ENCODE results near the gene PATZ1. TPM values are rescaled to one million over a fixed set of nuclear protein-coding genes. Genes with fewer than 3 reads are reported as not detected.

The PATZ1 gene
- total and polyA plus RNA-seq, 2 of the 4 experiments (the other 2 are of a cell fraction) = 6.5 to 10.5 TPM

DNA sequence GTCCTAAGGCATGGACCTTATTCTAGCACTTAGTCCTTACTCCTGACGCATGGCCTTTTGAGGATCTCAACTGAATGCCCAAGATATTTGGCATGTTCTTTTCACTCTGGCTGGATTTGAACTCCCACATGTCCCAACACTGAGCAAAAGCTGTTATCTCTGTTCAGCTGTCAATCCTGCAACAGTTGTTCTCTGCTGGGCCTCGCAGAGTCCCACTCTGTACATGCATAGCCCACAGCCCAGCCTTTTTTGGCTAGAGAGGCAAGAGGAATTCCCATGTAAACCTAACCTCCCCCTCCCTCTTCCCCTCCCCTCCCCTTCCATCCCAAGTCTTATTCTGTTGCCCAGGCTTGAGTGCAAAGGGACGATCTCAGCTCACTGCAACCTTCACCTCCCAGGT is 31.5 kb upstream of the PATZ1 start:
- H3K36me3 ChIP-seq (ENCODE audit: control insufficient read depth, insufficient read depth, low read length) = no peaks in the 10 kb centered on the region
- H2BK120ac ChIP-seq (ENCODE audit: low read depth, low read length) = no peak overlapping the region
- no peak overlapping the region for H4K8ac ChIP-seq (ENCODE audit: low read depth in 2 of 2, low read length in 2 of 2)
- no peak overlapping the region for H3K23ac ChIP-seq (ENCODE audit: low read depth, low read length)
- DNase-seq (no peak), ATAC-seq (ENCODE audit: low read depth) (no peak)
- H3K4ac ChIP-seq (ENCODE audit: low read depth, low read length) = no peak overlapping the region
- H4K20me1 ChIP-seq (ENCODE audit: insufficient read depth, low read length) = no peaks in the 10 kb centered on the region
- dilution Hi-C loops (cut with HindIII; ENCODE audit: low sequenced_read_pairs, unreplicated experiment) = no loop called here
- no peak overlapping the region for H3K9ac ChIP-seq (ENCODE audit: low read depth, low read length)
- in situ Hi-C loops (cut with MboI; ENCODE audit: low sequenced_read_pairs) = no loop called here
- H4K5ac ChIP-seq (ENCODE audit: low read depth, low read length) = no peak overlapping the region
- peaks cover 2% of the 10 kb centered on the region for H3K27me3 ChIP-seq (ENCODE audit: control insufficient read depth, insufficient read depth, low read length)
- no peak overlapping the region; the same call in 1 of the 2 replicates for H3K4me2 ChIP-seq (ENCODE audit: low read depth, low read length)
- H2AK9ac ChIP-seq (replicated peaks; ENCODE audit: low read depth, low read length, poor library complexity) = no peak overlapping the region
- H3K9me3 ChIP-seq (ENCODE audit: control insufficient read depth, insufficient read depth, low read length) = no peaks in the 10 kb centered on the region
- H2BK20ac ChIP-seq (ENCODE audit: low read depth, low read length) = no peak overlapping the region
- H3K4me3 ChIP-seq (ENCODE audit: insufficient read depth, low read depth, low read length) = no peak overlapping the region
- intact Hi-C loops (cut with micrococcal nuclease) = no loop called here
- H3K14ac ChIP-seq (replicated peaks; ENCODE audit: low read depth, low read length) = no peak overlapping the region
- no peak overlapping the region for H4K91ac ChIP-seq (ENCODE audit: insufficient read depth, low read depth, low read length)
- H3K9me1 ChIP-seq (ENCODE audit: insufficient read depth, low read length) = no peaks in the 10 kb centered on the region
- 0% methylated on average over 1 of the region's 3 CpGs; no CpG with 5 or more reads in 1 of the 2 experiments for WGBS, 2 experiments (ENCODE audit: extremely low coverage in 2 of 2, insufficient read length in 1 of 2)
- ChIA-PET POLR2A (ENCODE audit: unreplicated experiment) (no interaction called here), CTCF (no interaction called here)
- no peak overlapping the region for H3K56ac ChIP-seq (ENCODE audit: extremely low read depth, insufficient read depth, low read length)
- H3K4me1 ChIP-seq (ENCODE audit: control insufficient read depth, insufficient read depth, low read length) = no peaks in the 10 kb centered on the region
- H2AFZ ChIP-seq (replicated peaks; ENCODE audit: low read length, poor library complexity) = no peak overlapping the region
- no peaks in the 10 kb centered on the region for H3K79me1 ChIP-seq (ENCODE audit: low read depth in 1 of 2, low read length in 2 of 2)
- no peak overlapping the region for H3K18ac ChIP-seq (ENCODE audit: low read depth, low read length)
- H2BK15ac ChIP-seq (ENCODE audit: low read depth, low read length) = no peak overlapping the region
- H3K27ac ChIP-seq (ENCODE audit: insufficient read depth, low read length) = no peak overlapping the region
- TF ChIP-seq, protein P1, sequence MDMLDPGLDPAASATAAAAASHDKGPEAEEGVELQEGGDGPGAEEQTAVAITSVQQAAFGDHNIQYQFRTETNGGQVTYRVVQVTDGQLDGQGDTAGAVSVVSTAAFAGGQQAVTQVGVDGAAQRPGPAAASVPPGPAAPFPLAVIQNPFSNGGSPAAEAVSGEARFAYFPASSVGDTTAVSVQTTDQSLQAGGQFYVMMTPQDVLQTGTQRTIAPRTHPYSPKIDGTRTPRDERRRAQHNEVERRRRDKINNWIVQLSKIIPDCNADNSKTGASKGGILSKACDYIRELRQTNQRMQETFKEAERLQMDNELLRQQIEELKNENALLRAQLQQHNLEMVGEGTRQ (IDR thresholded peaks at IDR 0.05; ENCODE audit: low read depth, low read length) = no peak
- TF ChIP-seq NFE2L2 (IDR thresholded peaks at IDR 0.05; ENCODE audit: low read depth, low read length) (no peak), MXI1 (IDR thresholded peaks at IDR 0.05; ENCODE audit: borderline replicate concordance, low read depth, low read length) (no peak), MAFK (IDR thresholded peaks at IDR 0.05; ENCODE audit: low read depth, low read length) (no peak), BHLHE40 (IDR thresholded peaks at IDR 0.05; ENCODE audit: low read depth, low read length) (no peak), POLR2A (IDR thresholded peaks at IDR 0.05; ENCODE audit: low read depth, low read length) (no peak), CEBPB (IDR thresholded peaks at IDR 0.05; ENCODE audit: low read depth, low read length) (no peak), SMC3 (IDR thresholded peaks at IDR 0.05; ENCODE audit: low read depth, low read length) (no peak), RCOR1 (IDR thresholded peaks at IDR 0.05; ENCODE audit: insufficient replicate concordance, low read length) (no peak), FOS (IDR thresholded peaks at IDR 0.05; ENCODE audit: low read depth, low read length) (no peak), RFX5 (IDR thresholded peaks at IDR 0.05; ENCODE audit: low read depth, low read length) (no peak), CHD1 (IDR thresholded peaks at IDR 0.05; ENCODE audit: low read depth, low read length) (no peak)
- TF ChIP-seq, protein P2, sequence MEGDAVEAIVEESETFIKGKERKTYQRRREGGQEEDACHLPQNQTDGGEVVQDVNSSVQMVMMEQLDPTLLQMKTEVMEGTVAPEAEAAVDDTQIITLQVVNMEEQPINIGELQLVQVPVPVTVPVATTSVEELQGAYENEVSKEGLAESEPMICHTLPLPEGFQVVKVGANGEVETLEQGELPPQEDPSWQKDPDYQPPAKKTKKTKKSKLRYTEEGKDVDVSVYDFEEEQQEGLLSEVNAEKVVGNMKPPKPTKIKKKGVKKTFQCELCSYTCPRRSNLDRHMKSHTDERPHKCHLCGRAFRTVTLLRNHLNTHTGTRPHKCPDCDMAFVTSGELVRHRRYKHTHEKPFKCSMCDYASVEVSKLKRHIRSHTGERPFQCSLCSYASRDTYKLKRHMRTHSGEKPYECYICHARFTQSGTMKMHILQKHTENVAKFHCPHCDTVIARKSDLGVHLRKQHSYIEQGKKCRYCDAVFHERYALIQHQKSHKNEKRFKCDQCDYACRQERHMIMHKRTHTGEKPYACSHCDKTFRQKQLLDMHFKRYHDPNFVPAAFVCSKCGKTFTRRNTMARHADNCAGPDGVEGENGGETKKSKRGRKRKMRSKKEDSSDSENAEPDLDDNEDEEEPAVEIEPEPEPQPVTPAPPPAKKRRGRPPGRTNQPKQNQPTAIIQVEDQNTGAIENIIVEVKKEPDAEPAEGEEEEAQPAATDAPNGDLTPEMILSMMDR (conservative IDR thresholded peaks at IDR 0.05; ENCODE audit: low read depth, low read length) = no peak
- TF ChIP-seq, protein P3, sequence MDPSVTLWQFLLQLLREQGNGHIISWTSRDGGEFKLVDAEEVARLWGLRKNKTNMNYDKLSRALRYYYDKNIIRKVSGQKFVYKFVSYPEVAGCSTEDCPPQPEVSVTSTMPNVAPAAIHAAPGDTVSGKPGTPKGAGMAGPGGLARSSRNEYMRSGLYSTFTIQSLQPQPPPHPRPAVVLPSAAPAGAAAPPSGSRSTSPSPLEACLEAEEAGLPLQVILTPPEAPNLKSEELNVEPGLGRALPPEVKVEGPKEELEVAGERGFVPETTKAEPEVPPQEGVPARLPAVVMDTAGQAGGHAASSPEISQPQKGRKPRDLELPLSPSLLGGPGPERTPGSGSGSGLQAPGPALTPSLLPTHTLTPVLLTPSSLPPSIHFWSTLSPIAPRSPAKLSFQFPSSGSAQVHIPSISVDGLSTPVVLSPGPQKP (IDR thresholded peaks at IDR 0.05; ENCODE audit: borderline replicate concordance, low read depth, low read length) = no peak
- BruUV-seq (replicated peaks) = no TSS peak
- no peak overlapping the region for H2AK5ac ChIP-seq (ENCODE audit: low read depth, low read length)
- H2BK5ac ChIP-seq (ENCODE audit: low read depth, low read length, poor library complexity, severe bottlenecking) = no peak overlapping the region

All from IMR-90 (cell line).